ENCODE data around the gene TTC34.

TTC34 gene

DNA sequence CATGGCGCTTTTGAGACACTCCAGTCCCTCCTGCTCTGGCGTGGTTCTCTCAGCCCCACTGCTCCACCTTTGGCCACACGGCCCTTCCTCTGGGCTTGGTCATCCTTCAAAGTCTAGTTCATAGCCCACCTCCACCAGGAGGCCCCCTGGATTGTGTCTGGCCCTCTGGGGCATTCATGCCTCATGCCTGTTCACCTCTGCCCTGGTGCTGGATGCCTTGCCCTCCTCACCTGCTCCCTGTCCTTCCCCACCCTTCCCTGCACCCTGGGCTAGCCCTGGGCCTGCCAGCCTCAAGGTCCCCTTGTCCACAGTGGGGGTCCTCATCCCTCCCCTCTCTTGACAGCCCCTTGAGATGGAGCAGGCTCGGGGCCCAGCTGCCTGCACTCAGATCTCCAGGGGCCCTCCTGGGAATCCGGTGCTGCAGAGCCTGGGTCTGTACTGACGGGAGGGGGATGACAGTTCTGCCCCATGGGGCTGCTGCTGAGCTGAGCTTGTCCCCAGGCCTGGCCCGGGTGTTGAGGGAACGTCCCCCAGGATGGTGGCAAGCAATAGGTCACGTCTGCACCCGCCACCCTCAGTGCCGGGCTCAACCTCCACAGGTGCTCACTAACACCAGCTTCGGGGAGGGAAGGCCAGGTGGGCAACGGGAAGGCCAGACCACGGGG is 196.5 kb downstream of the TTC34 start:
- H3K9ac ChIP-seq (ENCODE audit: low read length), result no peak overlapping the region
- no peaks in the 10 kb centered on the region for H3K27me3 ChIP-seq (ENCODE audit: low read depth, low read length)
- no peak overlapping the region for H3K4me3 ChIP-seq (ENCODE audit: low read length)
- H3K79me2 ChIP-seq (ENCODE audit: low read length), result no peaks in the 10 kb centered on the region
- H4K20me1 ChIP-seq (ENCODE audit: insufficient read depth, low read length), result no peaks in the 10 kb centered on the region
- no peaks in the 10 kb centered on the region for H3K36me3 ChIP-seq (replicated peaks; ENCODE audit: low read depth, low read length)
- no peaks in the 10 kb centered on the region for H3K9me3 ChIP-seq (ENCODE audit: insufficient read depth, low read length)
- no peak overlapping the region for H3K27ac ChIP-seq (ENCODE audit: low read length)
- TF ChIP-seq, protein P1, sequence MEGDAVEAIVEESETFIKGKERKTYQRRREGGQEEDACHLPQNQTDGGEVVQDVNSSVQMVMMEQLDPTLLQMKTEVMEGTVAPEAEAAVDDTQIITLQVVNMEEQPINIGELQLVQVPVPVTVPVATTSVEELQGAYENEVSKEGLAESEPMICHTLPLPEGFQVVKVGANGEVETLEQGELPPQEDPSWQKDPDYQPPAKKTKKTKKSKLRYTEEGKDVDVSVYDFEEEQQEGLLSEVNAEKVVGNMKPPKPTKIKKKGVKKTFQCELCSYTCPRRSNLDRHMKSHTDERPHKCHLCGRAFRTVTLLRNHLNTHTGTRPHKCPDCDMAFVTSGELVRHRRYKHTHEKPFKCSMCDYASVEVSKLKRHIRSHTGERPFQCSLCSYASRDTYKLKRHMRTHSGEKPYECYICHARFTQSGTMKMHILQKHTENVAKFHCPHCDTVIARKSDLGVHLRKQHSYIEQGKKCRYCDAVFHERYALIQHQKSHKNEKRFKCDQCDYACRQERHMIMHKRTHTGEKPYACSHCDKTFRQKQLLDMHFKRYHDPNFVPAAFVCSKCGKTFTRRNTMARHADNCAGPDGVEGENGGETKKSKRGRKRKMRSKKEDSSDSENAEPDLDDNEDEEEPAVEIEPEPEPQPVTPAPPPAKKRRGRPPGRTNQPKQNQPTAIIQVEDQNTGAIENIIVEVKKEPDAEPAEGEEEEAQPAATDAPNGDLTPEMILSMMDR (IDR thresholded peaks at IDR 0.05; ENCODE audit: low read depth, low read length), result no peak
- no peak for TF ChIP-seq EZH2phosphoT487 (IDR thresholded peaks at IDR 0.05; ENCODE audit: low read depth)
- H3K4me1 ChIP-seq (ENCODE audit: low read length), result no peaks in the 10 kb centered on the region
- H3K4me2 ChIP-seq (ENCODE audit: low read length), result no peak overlapping the region
- H2AFZ ChIP-seq (ENCODE audit: low read depth, low read length), result no peak overlapping the region

DNA sequence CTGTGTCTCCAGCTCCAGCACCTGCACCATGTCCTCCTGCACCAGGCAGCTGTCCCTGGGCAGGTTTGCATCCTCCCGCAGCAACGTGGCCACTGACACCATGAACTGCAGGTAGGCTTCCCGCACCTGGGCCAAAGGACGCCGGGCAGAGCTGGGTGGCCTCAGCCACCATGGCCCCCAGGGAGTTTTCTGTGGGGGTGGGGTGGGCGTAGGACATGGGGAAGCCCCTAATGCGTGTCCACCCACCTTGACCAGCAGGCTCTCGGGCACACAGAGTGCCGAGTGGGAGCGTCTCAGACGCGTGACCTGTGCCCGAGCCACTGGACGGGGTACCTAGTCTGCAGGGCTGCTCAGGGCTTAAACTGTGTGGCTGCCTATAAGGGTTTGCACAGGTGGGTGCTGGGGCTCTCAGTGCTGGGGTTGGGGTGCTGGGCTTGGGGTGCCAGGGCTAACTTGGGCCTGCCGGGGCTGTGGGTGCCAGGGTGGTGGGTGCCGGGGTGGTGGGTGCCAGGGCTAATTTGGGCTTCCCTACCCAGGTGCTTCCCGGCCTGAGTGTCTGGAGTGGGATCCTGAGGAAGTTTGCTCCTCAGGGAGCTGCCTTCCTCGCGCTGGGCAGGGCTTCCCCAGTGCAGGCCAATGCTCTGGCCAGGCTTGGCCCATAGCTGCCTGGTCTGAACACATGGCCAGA is 197.2 kb downstream of the TTC34 start:
- no peaks in the 10 kb centered on the region for H3K79me2 ChIP-seq (ENCODE audit: low read length)
- no peak overlapping the region for H3K4me3 ChIP-seq (ENCODE audit: low read length)
- no peaks in the 10 kb centered on the region for H4K20me1 ChIP-seq (ENCODE audit: insufficient read depth, low read length)
- no peaks in the 10 kb centered on the region for H3K36me3 ChIP-seq (replicated peaks; ENCODE audit: low read depth, low read length)
- TF ChIP-seq, protein P1 (IDR thresholded peaks at IDR 0.05; ENCODE audit: low read depth, low read length), result no peak
- no peak for TF ChIP-seq EZH2phosphoT487 (IDR thresholded peaks at IDR 0.05; ENCODE audit: low read depth)
- H3K27ac ChIP-seq (ENCODE audit: low read length), result no peak overlapping the region
- H2AFZ ChIP-seq (ENCODE audit: low read depth, low read length), result no peak overlapping the region
- no peaks in the 10 kb centered on the region for H3K27me3 ChIP-seq (ENCODE audit: low read depth, low read length)
- H3K9ac ChIP-seq (ENCODE audit: low read length), result no peak overlapping the region
- no peaks in the 10 kb centered on the region for H3K9me3 ChIP-seq (ENCODE audit: insufficient read depth, low read length)
- H3K4me1 ChIP-seq (ENCODE audit: low read length), result no peaks in the 10 kb centered on the region
- no peak overlapping the region for H3K4me2 ChIP-seq (ENCODE audit: low read length)

DNA sequence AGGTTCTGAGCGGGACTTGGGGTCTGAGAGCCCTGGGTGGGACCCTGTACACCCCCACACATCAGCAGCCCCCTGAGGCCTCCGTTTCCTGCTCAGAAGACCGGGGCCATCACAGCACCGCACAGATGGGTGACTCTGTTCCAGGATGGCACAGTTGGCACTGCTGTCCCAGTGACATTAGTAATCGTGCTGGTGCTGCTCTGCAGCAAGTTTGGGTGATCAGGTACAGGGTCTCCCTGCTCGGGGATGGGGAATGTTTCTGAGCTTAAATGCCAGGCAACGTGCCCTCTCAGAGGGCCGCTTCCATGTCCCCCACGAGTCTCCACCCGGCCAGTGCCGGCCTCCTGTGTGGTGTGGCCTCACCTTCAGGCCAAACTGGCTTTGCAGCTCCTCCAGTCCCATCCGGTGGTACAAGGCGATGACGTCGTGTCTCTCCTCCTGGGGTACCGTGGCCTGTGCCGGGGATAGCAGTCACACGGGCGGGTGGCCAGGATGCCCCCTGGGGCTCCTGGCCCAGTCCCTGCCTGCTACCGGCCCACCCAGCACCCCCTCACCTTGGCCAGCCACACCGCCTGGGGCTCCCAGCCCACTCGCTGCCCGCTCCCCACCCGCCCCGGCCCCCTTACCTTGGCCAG is 197.9 kb downstream of the TTC34 start:
- no peak overlapping the region for H3K4me3 ChIP-seq (ENCODE audit: low read length)
- no peaks in the 10 kb centered on the region for H3K27me3 ChIP-seq (ENCODE audit: low read depth, low read length)
- no peaks in the 10 kb centered on the region for H3K9me3 ChIP-seq (ENCODE audit: insufficient read depth, low read length)
- no peak overlapping the region for H3K4me2 ChIP-seq (ENCODE audit: low read length)
- no peak overlapping the region for H2AFZ ChIP-seq (ENCODE audit: low read depth, low read length)
- no peaks in the 10 kb centered on the region for H3K36me3 ChIP-seq (replicated peaks; ENCODE audit: low read depth, low read length)
- H3K9ac ChIP-seq (ENCODE audit: low read length), result no peak overlapping the region
- H3K27ac ChIP-seq (ENCODE audit: low read length), result no peak overlapping the region
- no peak for TF ChIP-seq EZH2phosphoT487 (IDR thresholded peaks at IDR 0.05; ENCODE audit: low read depth)
- TF ChIP-seq, protein P1 (IDR thresholded peaks at IDR 0.05; ENCODE audit: low read depth, low read length), result no peak
- H3K79me2 ChIP-seq (ENCODE audit: low read length), result no peaks in the 10 kb centered on the region
- H4K20me1 ChIP-seq (ENCODE audit: insufficient read depth, low read length), result no peaks in the 10 kb centered on the region
- no peaks in the 10 kb centered on the region for H3K4me1 ChIP-seq (ENCODE audit: low read length)

DNA sequence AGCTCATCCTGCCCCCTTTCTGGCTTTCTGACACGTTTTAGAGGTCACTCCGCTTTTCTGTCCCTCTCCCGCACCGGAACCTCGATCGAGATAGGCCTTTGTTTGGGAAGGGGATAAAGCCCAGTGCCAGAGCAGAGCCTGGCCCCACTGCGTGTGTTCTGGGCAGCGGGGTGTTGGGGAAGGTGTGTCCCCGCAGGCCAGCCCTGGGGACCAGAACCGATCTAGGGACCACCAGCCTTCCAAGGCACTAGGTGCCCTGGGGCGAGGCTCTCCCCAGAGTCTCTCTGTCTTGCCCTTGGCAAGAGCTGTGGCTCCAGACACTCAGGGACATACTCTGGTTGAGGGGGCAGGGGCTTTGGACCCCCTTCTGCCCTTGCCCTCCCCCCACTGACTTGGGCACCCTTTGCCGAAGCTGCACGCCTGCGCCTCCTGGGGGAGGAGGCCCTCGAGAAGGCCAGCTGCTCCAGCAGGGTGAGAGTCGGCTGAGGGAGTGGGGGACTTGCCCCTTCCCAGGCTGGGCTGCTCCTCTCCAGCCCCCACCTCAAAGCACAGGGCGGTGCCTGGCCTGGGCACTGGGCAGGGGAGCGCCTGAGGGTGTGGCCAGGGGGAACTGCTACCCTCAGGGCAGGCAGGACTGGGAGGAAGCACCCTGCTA is 198.5 kb downstream of the TTC34 start:
- TF ChIP-seq EZH2phosphoT487 (IDR thresholded peaks at IDR 0.05; ENCODE audit: low read depth), result no peak
- TF ChIP-seq, protein P1 (IDR thresholded peaks at IDR 0.05; ENCODE audit: low read depth, low read length), result no peak
- no peaks in the 10 kb centered on the region for H4K20me1 ChIP-seq (ENCODE audit: insufficient read depth, low read length)
- H3K36me3 ChIP-seq (replicated peaks; ENCODE audit: low read depth, low read length), result no peaks in the 10 kb centered on the region
- no peak overlapping the region for H3K9ac ChIP-seq (ENCODE audit: low read length)
- no peaks in the 10 kb centered on the region for H3K27me3 ChIP-seq (ENCODE audit: low read depth, low read length)
- no peak overlapping the region for H2AFZ ChIP-seq (ENCODE audit: low read depth, low read length)
- H3K4me2 ChIP-seq (ENCODE audit: low read length), result no peak overlapping the region
- no peak overlapping the region for H3K4me3 ChIP-seq (ENCODE audit: low read length)
- no peaks in the 10 kb centered on the region for H3K4me1 ChIP-seq (ENCODE audit: low read length)
- no peaks in the 10 kb centered on the region for H3K9me3 ChIP-seq (ENCODE audit: insufficient read depth, low read length)
- H3K27ac ChIP-seq (ENCODE audit: low read length), result no peak overlapping the region
- H3K79me2 ChIP-seq (ENCODE audit: low read length), result no peaks in the 10 kb centered on the region
